Stomach (tissue), 4 donors: ENCODE results near the gene TSHZ2.

Experiments used
- CTCF ChIP-seq, 7 experiments: fragments of 450-650 bp in 4 of 7; fragments of 200-600 bp in 3 of 7; sonication (generic) in 3 of 7; IDR thresholded peaks; one replicate each; pipeline ENCODE4 v1.5.1; 2016 to 2019; ENCODE audit warnings: antibody characterized with exemption in 7 of 7, control low read depth in 2 of 7, mild to moderate bottlenecking in 1 of 7
- POLR2A ChIP-seq, 4 donors: fragments of 450-650 bp; IDR thresholded peaks; one replicate each; pipeline ENCODE4 v1.6.1; 2016; ENCODE audit warnings: antibody characterized with exemption in 4 of 4, control low read depth in 2 of 4, mild to moderate bottlenecking in 1 of 4, moderate library complexity in 1 of 4

- no peak for TF ChIP-seq CTCF (IDR thresholded peaks at IDR 0.05)
- TF ChIP-seq POLR2A (IDR thresholded peaks at IDR 0.05): no peak
These were observed 521.2 kb downstream of the TSHZ2 start for GRCh38 chr20:53493311-53493857.
